ENCODE results near the gene CDC7. TPM values are rescaled to one million over a fixed set of nuclear protein-coding genes. Genes with fewer than 3 reads are reported as not detected.

The CDC7 gene
- total RNA-seq, 1 experiment from 2014 or later: 41.6 TPM

DNA sequence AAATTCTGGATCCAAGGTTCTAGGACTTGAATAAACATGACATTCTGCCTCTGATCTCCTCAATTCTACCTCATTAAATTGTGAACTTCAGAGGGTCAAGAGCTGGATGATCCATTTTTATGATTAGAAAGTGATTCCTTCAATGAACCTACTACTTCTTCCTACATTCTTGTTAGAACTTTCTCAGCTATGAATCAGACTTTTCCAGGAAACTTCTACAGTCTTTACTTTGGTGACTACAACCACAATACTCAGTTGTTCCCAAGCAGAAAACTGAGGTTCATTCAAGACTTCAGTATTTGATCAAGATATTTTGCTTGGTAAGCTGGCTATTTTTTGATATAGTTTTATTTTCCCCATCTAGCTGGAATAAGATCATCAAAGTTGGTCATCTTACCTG, 51.4 kb downstream of the CDC7 start:
- Histone ChIP-seq H2BK120ac (ENCODE audit: low read depth, low read length, poor library complexity, severe bottlenecking) (no peak overlapping the region), H2AFZ (ENCODE audit: low read length) (no peak overlapping the region), H3K4me2 (ENCODE audit: insufficient read depth, insufficient read length, low read length) (no peak overlapping the region), H4K20me1 (ENCODE audit: control insufficient read depth, insufficient read depth, insufficient read length) (no peaks in the 10 kb centered on the region), H3K4me1 (ENCODE audit: insufficient read depth, low read length) (no peaks in the 10 kb centered on the region), H3K9ac (ENCODE audit: extremely low read depth, insufficient read length, low read length) (no peak overlapping the region), H3K9me3 (ENCODE audit: control insufficient read depth, low read depth, low read length) (no peaks in the 10 kb centered on the region), H3K18ac (ENCODE audit: insufficient read length, low read depth, low read length) (no peak overlapping the region), H2BK15ac (ENCODE audit: low read depth, low read length) (no peak overlapping the region), H2BK20ac (ENCODE audit: low read depth, low read length, poor library complexity, severe bottlenecking) (no peak overlapping the region), H3K4ac (ENCODE audit: low read depth, low read length) (no peak overlapping the region), H3K27me3 (ENCODE audit: insufficient read depth, low read length) (no peaks in the 10 kb centered on the region), H2BK12ac (ENCODE audit: insufficient read length, low read depth, low read length) (no peak overlapping the region), H3K23ac (ENCODE audit: insufficient read length, low read depth, low read length) (no peak overlapping the region), H2AK5ac (ENCODE audit: insufficient read length, low read length) (no peak overlapping the region), H3K79me1 (ENCODE audit: insufficient read depth, low read depth, low read length, poor library complexity, severe bottlenecking) (no peaks in the 10 kb centered on the region), H4K91ac (ENCODE audit: insufficient read length, low read depth, low read length) (no peak overlapping the region), H2BK5ac (ENCODE audit: insufficient read length, low read length) (no peak overlapping the region), H3K27ac (ENCODE audit: insufficient read length, low read depth, low read length) (no peak overlapping the region), H3T11ph (ENCODE audit: low read length) (no peak overlapping the region), H4K5ac (ENCODE audit: insufficient read length, low read depth, low read length) (no peak overlapping the region), H3K23me2 (ENCODE audit: insufficient read length, low read depth, low read length, poor library complexity, severe bottlenecking) (no peaks in the 10 kb centered on the region), H4K8ac (replicated peaks; ENCODE audit: insufficient read length, low read depth, low read length) (no peak overlapping the region), H3K56ac (ENCODE audit: insufficient read length, low read depth, low read length) (no peak overlapping the region), H3K14ac (ENCODE audit: insufficient read depth, low read length) (no peak overlapping the region), H3K79me2 (ENCODE audit: insufficient read depth, low read length) (no peaks in the 10 kb centered on the region)
- Mint-ChIP-seq H3K27me3 (ENCODE audit: low read depth) (no peaks in the 10 kb centered on the region; the same call in 1 of the 2 replicates), H3K36me3 (ENCODE audit: insufficient read depth in 1 of 3, low read depth in 3 of 3) (peaks cover 0 to 2% (median 0%) of the 10 kb centered on the region in 3 experiments; a peak in 1 of 7 replicates), H3K9me3 (no peaks in the 10 kb centered on the region; a peak in 1 of 5 replicates), H3K27ac (no peak overlapping the region), H3K4me3 (no peak overlapping the region), H3K4me1 (peaks cover 6% of the 10 kb centered on the region in 2 experiments)
- no peak for DNase-seq
- TF ChIP-seq, protein P1, sequence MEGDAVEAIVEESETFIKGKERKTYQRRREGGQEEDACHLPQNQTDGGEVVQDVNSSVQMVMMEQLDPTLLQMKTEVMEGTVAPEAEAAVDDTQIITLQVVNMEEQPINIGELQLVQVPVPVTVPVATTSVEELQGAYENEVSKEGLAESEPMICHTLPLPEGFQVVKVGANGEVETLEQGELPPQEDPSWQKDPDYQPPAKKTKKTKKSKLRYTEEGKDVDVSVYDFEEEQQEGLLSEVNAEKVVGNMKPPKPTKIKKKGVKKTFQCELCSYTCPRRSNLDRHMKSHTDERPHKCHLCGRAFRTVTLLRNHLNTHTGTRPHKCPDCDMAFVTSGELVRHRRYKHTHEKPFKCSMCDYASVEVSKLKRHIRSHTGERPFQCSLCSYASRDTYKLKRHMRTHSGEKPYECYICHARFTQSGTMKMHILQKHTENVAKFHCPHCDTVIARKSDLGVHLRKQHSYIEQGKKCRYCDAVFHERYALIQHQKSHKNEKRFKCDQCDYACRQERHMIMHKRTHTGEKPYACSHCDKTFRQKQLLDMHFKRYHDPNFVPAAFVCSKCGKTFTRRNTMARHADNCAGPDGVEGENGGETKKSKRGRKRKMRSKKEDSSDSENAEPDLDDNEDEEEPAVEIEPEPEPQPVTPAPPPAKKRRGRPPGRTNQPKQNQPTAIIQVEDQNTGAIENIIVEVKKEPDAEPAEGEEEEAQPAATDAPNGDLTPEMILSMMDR (conservative IDR thresholded peaks at IDR 0.05): no peak
